Tongue (tissue), 2 donors: ENCODE data around the gene DHDH. TPM values are rescaled to one million over a fixed set of nuclear protein-coding genes. Genes with fewer than 3 reads are reported as not detected.
"Not testable (repeated sequence)": the region's sequence is repeated elsewhere in the genome, so short reads cannot be mapped to it uniquely, and the experiment has no call there.

Source experiments
- DNase-seq: peaks from one replicate; pipeline ENCODE4 v3.0.0-alpha.2; 2015
- total RNA-seq: library from RNA; depleted of rRNA; stranded (reverse); fragments of >200 nt; gene quantifications from one replicate; pipeline ENCODE4 v1.2.3, GENCODE V29; 2014

DHDH gene
- total RNA-seq, result not detected

DNA sequence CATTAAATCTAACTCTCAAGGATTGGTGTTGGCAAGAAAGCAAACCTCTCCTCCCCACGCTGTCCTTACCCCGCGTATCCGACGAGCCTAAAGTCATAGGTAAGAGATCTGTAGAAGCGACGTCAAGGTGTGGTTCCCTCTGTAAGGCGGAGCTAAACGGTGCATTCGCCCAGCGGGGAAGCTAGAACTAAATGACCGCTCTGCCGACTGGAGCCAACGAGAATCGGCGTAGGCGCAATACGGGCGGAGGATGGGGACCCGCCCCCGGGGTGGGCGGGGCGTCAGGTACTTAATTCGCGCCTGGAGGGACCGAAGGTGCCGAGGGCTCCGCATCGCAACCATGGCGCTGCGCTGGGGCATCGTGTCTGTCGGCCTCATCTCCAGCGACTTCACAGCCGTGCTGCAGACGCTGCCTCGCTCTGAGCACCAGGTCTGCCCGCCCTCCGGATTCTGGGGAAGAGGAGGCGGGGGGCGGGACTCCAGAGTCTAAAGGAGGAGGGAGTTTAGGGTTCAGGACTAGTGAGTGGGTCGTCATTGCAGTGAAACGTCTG lies at the start of gene DHDH:
DHDH (plus strand) TSS at position 318 of the 551 bp plus-strand sequence; CDS start at position 341, 23 bp downstream.
- peak; percentile 79 for DNase-seq

DNA sequence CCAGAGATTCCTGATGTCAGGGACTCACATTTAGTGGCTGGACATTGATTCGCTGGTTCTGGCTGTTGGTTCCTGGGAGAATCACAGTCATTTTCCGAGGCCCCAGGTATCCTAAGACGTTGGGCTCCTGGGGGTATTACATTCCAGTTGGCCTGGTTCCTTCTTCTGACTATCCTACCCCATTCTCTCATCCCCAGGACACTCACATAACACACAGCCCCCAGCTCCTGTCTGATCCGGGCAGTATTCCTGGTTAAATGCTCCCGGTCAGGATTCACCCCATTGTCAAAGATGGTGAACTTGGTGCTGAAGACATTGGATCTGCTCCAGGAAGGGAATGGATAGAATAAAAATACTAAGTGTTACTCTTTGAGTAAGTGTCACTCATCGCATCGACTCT lies 49.8 kb upstream of the DHDH start:
- no peak for DNase-seq

DNA sequence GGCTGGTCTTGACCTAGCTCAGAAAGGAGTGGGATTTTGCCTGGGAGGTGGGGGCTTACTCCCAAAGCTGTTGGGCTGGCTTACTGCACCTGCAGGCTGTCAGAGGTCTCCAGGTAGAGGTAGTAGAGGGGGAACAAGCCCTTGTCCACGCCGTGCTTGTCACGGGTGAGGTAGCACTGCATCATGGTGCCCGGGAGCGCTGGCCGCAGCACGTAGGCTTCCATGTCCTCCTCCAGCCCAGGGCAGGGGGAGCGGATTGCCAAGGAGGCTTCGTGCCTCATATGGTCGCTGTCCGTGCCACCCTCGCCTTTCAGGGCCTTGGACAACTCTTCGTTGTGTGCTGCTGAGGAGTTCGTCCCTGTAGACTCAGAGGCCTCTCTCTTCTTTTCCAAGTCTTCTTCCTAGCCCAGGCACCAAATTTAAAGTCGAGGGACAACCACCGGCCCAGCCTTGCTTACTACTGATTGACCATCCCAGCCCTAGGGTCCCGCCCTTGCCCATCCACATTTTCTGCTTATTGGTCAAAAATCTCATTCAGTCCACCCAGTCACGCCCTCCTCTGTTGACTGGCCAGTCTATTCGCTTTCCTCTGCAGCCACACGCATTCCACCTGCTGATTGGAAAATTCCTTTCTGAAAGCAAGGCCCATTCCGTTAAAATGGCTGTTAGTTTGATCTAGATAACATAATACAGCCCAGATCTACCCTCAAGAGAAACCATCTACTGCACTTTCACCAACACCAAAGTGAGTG lies 45.5 kb upstream of the DHDH start:
- DNase-seq, result no peak

DNA sequence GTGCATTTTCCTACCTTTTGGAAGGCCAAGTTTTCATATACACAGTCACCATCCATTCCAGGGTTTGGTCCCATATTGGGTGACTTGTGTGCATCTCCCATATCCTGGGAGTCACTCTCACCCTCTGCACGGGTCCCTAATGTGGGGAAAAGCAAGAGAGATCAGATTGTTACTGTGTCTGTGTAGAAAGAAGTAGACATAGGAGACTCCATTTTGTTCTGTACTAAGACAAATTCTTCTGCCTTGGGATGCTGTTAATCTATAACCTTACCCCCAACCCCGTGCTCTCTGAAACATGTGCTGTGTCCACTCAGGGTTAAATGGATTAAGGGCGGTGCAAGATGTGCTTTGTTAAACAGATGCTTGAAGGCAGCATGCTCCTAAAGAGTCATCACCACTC lies 44.0 kb upstream of the DHDH start:
- DNase-seq, result not testable (repeated sequence)

DNA sequence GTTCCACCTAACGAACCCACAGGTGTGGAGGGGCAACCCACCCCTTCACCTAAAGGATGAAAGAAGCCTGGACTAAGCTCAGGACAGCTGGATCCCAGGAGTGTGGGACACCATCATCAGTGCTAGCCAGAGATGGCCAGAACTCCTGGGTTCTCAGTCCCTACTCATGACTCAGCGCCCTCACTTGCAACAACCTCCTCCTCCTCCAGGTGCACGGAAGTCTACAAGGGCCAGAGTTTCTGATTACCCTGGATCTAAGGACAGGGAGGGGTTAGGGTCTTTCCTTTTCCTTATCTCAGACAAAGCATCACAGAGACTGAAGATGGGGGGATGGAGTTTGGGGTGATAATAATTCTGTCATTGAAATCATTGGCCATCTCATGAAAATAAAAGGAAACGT lies 42.9 kb upstream of the DHDH start:
- no peak for DNase-seq

DNA sequence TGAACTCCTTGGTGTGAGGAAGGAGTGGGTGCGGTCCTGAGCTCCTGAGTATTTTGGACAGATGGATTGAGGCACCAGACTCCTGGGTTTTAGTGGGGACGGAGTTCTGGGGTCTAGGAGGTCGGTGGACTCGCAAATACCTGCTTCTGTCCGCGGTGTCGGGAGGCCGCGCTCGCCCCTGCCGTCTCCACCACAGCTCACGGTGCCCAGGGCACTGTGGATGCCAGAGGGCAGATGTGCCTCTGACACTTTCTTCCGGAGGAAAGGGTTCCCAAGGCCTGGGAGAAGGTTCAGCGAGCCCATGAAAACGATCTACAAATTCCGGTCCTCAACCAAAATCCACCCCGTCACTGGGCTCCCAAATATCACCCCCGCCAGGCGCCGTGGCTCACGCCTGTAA lies 38.3 kb upstream of the DHDH start:
- DNase-seq, result no peak

DNA sequence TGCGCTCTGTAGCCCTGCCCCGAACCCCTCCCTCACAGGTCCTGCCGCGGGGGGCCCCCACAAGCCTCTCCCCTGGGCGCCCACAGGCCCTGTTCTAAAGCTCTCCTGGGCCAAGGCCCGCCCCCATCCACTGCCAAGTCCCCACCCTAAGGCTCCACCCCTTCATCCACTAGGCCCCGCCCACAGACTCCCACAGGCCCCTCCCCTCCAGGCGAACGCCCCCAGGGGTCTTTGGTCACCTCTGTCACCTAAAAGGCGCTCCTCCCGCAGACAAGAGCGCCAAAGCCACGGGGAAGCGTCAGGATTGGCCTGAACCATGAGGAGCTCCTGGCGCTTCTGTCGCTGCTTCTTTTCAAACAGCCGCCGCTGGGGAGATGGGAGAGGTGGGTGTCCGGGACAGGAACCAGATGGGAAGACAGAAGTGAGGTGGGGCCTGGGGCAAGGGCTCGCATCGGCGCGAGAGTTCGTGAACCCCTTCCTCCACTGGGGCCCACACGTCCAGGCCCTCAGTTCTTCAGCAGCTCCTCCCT lies 37.2 kb upstream of the DHDH start:
- peak; percentile 67 for DNase-seq

DNA sequence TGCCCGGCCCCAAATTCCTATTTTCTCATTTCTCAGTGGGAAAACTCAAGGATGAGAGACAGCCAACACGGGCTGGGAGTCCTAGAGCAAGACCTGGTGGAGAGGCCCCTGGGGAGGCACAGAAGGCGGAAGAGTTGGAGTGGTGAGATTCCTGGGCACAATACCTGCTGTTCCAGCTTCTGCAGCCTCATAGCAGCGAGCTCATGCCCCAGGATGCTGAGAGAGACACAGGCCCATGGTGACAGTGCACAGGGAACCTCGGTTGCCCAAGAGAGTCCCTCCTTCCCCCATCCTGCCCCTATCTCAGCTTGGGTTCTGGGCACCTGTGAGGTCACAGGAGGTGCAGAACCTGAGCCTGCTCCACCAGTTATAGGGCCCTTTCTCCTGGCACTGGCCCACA lies 36.3 kb upstream of the DHDH start:
- DNase-seq, result no peak

DNA sequence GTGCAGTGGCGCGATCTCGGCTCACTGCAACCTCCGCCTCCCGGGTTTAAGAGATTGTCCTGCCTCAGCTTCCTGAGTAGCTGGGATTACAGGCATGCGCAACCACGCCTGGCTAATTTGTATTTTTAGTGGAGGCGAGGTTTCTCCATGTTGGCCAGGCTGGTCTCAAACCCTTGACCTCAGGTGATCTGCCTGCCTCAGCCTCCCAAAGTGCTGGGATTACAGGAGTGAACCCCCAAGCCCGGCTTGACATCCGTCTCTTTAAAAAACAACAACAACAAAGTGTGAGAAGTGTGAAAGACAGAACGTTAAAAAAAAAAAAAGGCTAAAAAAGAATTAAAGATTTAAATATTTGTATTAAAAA lies 34.1 kb upstream of the DHDH start:
- DNase-seq, result not testable (repeated sequence)

DNA sequence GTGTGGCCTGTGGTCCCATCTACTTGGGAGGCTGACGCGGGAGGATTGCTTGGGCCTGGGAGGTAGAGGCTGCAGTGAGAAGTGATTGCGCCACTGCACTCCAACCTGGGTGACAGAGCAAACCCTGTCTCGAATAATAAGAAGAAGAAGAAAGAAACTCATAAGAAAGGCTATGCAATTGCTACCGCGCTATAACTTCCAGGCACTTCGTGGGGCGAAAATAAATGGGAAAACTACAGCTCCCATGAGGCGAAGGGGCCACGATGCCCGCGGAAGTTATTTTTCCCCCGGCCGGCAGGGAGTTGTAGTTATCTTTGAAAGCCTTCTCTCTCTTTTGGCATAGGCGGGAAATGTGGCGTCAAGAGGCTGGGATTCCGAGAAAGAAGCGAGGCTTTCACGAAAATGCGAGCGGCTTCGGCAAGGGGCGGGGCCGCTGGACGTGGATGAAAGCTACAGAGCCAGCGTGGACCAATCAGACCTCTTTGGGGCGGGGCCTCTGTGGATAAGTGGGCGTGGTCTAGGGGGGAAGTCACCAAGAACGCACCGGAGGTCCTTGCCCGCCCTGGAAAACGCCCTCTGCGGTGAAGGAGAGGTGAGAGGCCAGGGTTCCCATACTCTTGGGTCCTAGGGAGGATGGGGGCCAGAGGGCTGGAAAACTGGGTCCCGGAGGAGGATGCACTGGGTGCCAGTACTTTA lies 33.6 kb upstream of the DHDH start, which contains the start of gene NUCB1:
NUCB1 (plus strand) TSS at position 532 of the 696 bp plus-strand sequence. CDS start 485 bp downstream, outside the sequence.
- peak; percentile 100 for DNase-seq

DNA sequence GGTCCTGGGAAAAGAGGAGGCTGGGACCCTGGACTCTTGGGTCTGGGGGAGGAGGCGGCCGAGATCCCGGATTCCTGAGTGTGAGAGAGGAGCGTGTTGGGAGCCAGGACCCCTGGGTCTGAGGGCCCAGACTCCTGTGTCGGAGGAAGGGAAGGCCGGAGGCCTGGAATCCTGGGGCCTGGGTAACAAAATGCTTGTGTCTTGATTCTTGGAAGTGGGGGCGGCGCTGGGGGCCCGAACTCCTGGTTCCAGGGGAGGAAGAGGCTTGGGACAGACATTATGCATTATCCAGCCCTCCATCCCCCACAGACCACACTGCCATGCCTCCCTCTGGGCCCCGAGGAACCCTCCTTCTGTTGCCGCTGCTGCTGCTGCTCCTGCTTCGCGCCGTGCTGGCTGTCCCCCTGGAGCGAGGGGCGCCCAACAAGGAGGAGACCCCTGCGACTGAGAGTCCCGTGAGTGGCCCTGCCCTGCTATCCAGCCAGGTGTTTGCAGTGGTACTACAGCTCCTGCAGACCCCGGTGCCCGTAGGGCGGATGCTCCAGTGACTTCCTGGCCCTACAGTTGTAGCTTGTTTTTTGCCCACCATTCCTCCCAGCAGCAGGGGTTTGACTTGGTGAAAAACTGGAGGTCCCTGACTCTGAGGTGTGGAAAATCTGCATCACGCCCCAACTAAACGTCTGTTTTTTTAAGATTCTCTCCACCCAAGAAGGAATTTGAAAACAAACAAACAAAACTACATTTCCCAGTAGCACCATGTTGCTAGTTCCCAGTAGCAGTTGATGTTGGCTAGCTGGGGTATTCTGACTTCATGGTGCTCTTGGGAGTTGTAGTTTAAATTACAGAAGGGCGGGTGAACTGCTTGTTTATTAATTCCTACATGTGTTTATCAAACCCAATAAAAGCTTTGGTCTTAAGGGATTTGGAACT lies 32.8 kb upstream of the DHDH start:
- peak; percentile 40 for DNase-seq

DNA sequence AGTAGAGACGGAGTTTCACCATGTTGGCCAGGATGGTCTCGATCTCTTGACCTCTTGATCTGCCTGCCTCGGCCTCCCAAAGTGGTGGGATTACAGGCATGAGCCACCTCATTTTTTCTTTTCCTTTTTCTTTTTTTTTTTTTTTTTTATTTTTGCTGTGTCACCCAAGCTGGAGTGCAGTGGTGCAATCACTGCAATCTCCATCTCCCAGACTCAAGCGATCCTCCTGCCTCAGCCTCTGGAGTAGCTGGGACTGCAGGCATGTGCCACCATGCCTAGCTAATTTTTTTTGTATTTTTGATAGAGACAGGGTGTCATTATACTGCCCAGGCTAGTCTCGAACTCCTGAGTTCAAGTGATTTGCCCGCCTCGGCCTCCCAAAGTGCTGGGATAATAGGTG lies 31.2 kb upstream of the DHDH start:
- DNase-seq, result not testable (repeated sequence)

DNA sequence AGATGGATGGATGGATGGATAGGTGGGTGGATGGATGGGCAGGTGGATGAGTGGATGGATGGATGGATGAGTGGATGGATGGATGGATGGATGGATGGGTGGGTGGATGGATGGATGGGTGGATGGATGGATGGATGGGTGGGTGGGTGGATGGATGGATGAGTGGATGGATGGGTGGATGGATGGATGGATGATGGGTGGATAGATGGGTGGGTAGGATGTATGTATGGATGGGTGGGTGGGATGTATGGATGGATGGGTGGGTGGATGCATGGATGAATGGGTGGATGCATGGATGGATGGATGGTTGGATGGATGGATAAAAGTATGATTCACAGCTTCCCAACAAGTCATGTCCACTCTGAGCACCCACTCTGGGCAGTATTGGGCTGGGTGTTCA lies 29.7 kb upstream of the DHDH start:
- not testable (repeated sequence) for DNase-seq

DNA sequence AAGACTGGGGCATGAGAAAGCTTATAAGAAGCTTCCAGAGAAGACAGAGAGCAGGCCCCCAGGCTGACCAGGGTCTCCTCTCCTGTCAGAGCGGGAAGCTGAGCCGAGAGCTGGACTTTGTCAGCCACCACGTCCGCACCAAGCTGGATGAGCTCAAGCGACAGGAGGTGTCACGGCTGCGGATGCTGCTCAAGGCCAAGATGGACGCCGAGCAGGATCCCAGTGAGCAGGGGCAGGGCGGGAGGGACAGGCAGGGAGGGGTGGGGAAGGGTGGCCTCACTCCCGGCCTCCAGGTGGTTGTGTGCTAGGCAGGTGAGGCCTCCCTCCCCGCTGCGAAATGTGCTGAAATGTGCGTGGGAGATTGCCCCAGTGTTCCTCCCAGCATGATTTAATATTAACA lies 27.8 kb upstream of the DHDH start:
- DNase-seq, result no peak

DNA sequence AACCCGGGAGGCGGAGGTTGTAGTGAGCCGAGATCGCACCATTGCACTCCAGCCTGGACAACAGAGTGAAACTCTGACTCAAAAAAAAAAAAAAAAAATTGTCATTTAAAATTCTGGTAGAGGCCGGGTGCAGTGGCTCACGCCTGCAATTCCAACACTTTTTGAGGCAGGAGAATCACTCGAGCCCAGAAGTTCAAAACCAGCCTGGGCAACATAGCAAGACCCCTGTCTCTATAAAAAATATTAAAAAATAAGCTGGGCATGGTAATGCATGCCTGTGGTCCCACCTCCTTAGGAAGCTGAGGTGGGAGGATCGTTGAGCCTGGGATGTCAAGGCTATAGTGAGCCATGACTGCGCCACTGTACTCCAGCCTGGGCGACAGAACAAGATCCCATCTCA lies 27.2 kb upstream of the DHDH start:
- DNase-seq, result no peak

DNA sequence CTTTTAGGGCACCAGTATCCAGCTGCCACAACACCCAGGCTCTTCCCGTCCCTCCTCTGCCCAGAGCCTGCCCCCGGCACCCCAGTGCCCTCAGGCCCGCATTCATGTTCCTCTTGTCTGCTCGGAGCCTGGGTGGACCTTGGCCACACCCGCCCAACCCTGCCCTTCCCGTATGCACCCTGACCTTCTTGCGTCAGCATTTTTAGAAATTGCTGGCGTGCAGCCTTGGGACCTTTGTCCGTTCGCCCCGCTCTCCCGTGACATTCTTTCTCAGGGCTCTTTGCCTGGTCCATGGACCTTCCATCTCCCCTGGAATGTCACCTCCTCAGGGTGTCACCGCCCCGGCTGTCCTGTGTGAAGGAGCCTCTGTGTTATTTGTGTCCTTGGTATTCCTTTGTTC lies 25.8 kb upstream of the DHDH start:
- DNase-seq, result no peak

DNA sequence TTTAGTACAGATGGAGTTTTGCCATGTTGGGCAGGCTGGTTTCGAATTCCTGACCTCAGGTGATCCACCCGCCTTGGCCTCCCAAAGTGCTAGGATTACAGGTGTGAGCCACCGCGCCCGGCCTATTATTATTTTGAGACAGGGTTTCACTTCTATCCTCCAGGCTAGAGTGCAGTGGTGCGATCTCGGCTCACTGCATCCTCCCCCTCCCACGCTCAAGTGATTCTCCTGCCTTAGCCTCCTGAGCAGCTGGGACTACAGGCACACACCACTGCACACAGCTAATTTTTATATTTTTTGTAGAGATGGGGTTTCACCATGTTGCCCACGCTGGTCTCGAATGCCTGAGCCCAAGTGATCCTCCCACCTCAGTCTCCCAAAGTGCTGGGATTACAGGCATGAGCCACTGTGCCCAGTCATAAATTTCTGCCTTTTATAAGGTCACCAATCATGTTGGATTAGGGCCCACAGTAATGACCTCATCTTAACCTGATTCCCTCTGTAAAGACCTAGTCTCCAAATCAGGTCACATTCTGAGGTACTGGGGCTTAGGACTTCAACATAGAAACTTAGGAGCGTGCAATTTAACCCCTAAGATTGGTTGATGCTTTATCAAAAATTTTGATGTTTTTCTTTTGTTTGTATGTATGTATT lies 23.9 kb upstream of the DHDH start:
- DNase-seq, result not testable (repeated sequence)

DNA sequence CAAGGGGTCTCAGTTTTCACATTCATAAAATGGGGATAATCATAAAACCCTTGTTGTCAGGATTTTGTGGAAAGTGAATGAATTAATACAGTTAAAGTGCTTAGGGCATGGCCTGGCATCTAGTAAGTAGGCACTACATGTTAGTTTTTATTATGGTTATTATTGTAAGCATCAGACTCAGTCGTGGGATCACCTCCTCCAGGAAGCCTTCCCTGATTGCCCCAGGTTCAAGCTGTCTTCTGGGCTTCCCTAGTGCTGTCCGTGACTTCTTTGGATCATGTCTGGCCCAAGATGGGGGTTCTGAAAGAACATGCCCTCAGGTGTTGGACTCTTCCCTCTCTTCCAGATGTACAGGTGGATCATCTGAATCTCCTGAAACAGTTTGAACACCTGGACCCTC lies 22.7 kb upstream of the DHDH start:
- no peak for DNase-seq

DNA sequence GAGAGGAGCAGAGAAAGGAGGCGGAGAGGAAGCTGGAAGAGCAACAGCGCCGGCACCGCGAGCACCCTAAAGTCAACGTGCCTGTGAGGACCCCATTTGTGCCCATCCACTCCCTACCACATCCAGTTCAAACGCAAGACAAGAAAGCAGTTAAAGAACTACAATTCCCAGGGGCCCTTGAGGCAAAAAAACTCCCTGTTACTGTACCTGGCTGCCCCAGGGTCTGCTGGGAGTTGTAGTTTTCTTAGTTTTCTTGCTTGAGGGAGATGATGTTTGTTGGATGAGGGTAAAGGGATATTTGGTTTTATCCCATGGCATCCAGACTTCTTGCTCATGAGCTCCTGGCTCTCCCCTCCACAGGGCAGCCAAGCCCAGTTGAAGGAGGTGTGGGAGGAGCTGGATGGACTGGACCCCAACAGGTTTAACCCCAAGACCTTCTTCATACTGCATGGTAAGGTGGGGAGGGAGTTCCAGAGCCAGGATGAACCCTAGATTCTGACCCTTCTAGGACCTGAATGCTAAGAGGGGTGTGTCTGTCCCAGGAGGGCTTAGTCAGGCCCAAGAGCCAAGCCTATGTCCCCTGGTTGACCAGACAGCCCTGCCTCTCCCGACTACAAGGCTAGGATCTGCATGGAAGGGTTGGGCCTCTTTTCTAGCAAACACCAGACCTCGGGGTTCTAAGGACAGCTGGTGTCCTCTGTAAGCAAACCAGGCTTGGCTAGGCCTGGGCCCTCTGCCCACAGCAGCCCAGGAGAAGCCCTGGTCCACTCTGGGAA lies 20.2 kb upstream of the DHDH start:
- peak; percentile 19 for DNase-seq

DNA sequence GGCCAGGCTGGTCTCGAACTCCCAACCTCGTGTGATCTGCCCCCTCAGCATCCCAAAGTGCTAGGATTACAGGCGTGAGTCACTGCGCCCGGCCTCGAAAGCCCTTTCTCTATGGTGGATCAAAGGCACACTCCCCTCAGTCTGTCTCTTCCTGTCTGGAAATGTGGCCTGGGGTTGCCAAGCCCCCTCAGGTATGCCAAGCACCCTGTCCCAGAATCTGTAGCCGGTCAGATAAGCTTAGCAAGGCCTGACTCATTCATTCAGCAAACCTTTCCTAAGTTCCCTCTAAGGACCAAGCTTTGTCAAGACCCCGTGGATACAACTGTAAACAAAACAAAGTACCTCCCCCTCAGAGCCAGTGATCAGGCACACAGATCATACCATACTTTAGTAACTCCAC lies 19.3 kb upstream of the DHDH start:
- no peak for DNase-seq

DNA sequence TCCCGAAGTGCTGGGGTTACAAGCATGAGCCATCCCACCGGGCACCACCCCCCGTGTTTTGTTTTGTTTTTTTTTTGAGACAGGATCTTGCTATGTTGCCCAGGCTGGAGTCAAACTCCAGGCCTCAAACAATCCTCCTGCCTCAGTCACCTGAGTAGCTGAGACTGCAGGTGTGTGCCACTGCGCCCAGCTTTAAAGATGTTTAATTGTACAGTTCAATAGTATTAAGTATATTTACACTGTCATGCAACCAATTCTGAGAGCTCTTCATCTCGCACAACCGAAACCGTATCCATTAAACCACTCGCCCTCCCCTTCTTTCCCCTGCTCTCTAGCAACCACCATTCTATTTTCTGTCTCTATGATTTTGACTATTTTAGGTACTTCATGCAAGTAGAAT lies 17.7 kb upstream of the DHDH start:
- DNase-seq, result no peak
